ENCODE measurements around the gene NDC1.
"Not testable (repeated sequence)": the region's sequence is repeated elsewhere in the genome, so short reads cannot be mapped to it uniquely, and the experiment has no call there.

NDC1 gene
- total RNA-seq: 41.7 to 109 reads per million in 2 experiments

- peak; percentile 82 for DNase-seq (ENCODE audit: low read depth)
These were observed at the start of gene NDC1 for GRCh38 chr1:53837924-53838653. NDC1 (minus strand) TSS chr1:53838296; CDS start chr1:53838261, 35 bp downstream.

- not testable (repeated sequence) for DNase-seq (ENCODE audit: low read depth)
These were observed 45.5 kb upstream of the NDC1 start for GRCh38 chr1:53883600-53883999.

- DNase-seq (ENCODE audit: low read depth): not testable (repeated sequence)
These were observed 43.8 kb upstream of the NDC1 start for GRCh38 chr1:53881853-53882252.

- no peak for DNase-seq (ENCODE audit: low read depth)
These were observed 40.5 kb upstream of the NDC1 start for GRCh38 chr1:53878492-53879105.

GRCh38 chr1:53875150-53875549 lies 37.1 kb upstream of the NDC1 start:
- DNase-seq (ENCODE audit: low read depth): not testable (repeated sequence)

- no peak for DNase-seq (ENCODE audit: low read depth)
These were observed 33.8 kb upstream of the NDC1 start for GRCh38 chr1:53871773-53872484.

- DNase-seq (ENCODE audit: low read depth): no peak
These were observed 33.1 kb upstream of the NDC1 start for GRCh38 chr1:53871221-53871620.

- no peak for DNase-seq (ENCODE audit: low read depth)
These were observed 31.5 kb upstream of the NDC1 start for GRCh38 chr1:53869454-53870117.

- DNase-seq (ENCODE audit: low read depth): no peak
These were observed 30.5 kb upstream of the NDC1 start for GRCh38 chr1:53868565-53868964.

GRCh38 chr1:53862507-53862906 lies 24.4 kb upstream of the NDC1 start:
- DNase-seq (ENCODE audit: low read depth): no peak

GRCh38 chr1:53860967-53861411 lies 22.9 kb upstream of the NDC1 start:
- peak; percentile 33 for DNase-seq (ENCODE audit: low read depth)

- DNase-seq (ENCODE audit: low read depth): no peak
These were observed 13.6 kb upstream of the NDC1 start for GRCh38 chr1:53851571-53852285.

- no peak for DNase-seq (ENCODE audit: low read depth)
These were observed 12.1 kb upstream of the NDC1 start for GRCh38 chr1:53850082-53850673.

- no peak for DNase-seq (ENCODE audit: low read depth)
These were observed 9.9 kb upstream of the NDC1 start for GRCh38 chr1:53847980-53848379.

GRCh38 chr1:53842347-53842746 lies 4.3 kb upstream of the NDC1 start:
- no peak for DNase-seq (ENCODE audit: low read depth)

GRCh38 chr1:53838654-53838974 lies 518 bp upstream of the NDC1 start:
- DNase-seq (ENCODE audit: low read depth): no peak

- DNase-seq (ENCODE audit: low read depth): no peak
These were observed 511 bp downstream of the NDC1 start for GRCh38 chr1:53837646-53837923.

GRCh38 chr1:53835491-53835890 lies 2.6 kb downstream of the NDC1 start:
- no peak for DNase-seq (ENCODE audit: low read depth)

GRCh38 chr1:53834776-53835175 lies 3.3 kb downstream of the NDC1 start:
- no peak for DNase-seq (ENCODE audit: low read depth)

GRCh38 chr1:53833393-53833792 lies 4.7 kb downstream of the NDC1 start:
- no peak for DNase-seq (ENCODE audit: low read depth)

GRCh38 chr1:53826367-53826766 lies 11.7 kb downstream of the NDC1 start:
- no peak for DNase-seq (ENCODE audit: low read depth)

- DNase-seq (ENCODE audit: low read depth): no peak
These were observed 12.8 kb downstream of the NDC1 start for GRCh38 chr1:53825306-53825705.
